T-helper 1 cell treated with Interleukin-12 subunit alpha and Interleukin-12 subunit beta and Interleukin-4 antibody, amounts not matched to agents 30 μg/mL and 1 μg/mL, for 36 hours (primary cell): Measurements from ENCODE around the gene CCND1.

Experiments
- H3K27ac Mint-ChIP-seq: one replicate; pipeline ENCODE4 v1.8.0; 2021; ENCODE audit warnings: mild to moderate bottlenecking, mixed read lengths
- H3K27me3 Mint-ChIP-seq: one replicate; pipeline ENCODE4 v1.8.0; 2021; ENCODE audit warnings: low read depth, mixed read lengths
- H3K36me3 Mint-ChIP-seq: one replicate; pipeline ENCODE4 v1.8.0; 2021; ENCODE audit warnings: low read depth, mixed read lengths
- H3K4me1 Mint-ChIP-seq: one replicate; pipeline ENCODE4 v1.8.0; 2021; ENCODE audit warnings: low read depth, mixed read lengths
- H3K4me3 Mint-ChIP-seq: one replicate; pipeline ENCODE4 v1.8.0; 2021; ENCODE audit warnings: mild to moderate bottlenecking, moderate library complexity, mixed read lengths
- H3K9me3 Mint-ChIP-seq: one replicate; pipeline ENCODE4 v1.8.0; 2021; ENCODE audit warnings: mixed read lengths

CCND1 gene

GRCh38 chr11:69660001-69660500 is 19.1 kb downstream of the CCND1 start:
- Mint-ChIP-seq H3K36me3 (peaks cover 3% of the 10 kb centered on the region), H3K27me3 (no peaks in the 10 kb centered on the region), H3K9me3 (no peaks in the 10 kb centered on the region), H3K4me3 (no peak overlapping the region), H3K27ac (no peak overlapping the region), H3K4me1 (no peaks in the 10 kb centered on the region)

GRCh38 chr11:69661413-69661715 is 20.4 kb downstream of the CCND1 start:
- H3K4me1 Mint-ChIP-seq, result no peaks in the 10 kb centered on the region
- no peaks in the 10 kb centered on the region for H3K27me3 Mint-ChIP-seq
- no peak overlapping the region for H3K4me3 Mint-ChIP-seq
- no peak overlapping the region for H3K27ac Mint-ChIP-seq
- H3K9me3 Mint-ChIP-seq, result no peaks in the 10 kb centered on the region
- H3K36me3 Mint-ChIP-seq, result peaks cover 3% of the 10 kb centered on the region

- Mint-ChIP-seq H3K36me3 (peaks cover 3% of the 10 kb centered on the region), H3K4me1 (no peaks in the 10 kb centered on the region), H3K9me3 (no peaks in the 10 kb centered on the region), H3K4me3 (no peak overlapping the region), H3K27me3 (no peaks in the 10 kb centered on the region), H3K27ac (no peak overlapping the region)
These were observed 21.2 kb downstream of the CCND1 start for GRCh38 chr11:69662021-69662698.

GRCh38 chr11:69662806-69663205 is 21.9 kb downstream of the CCND1 start:
- H3K36me3 Mint-ChIP-seq, result peaks cover 3% of the 10 kb centered on the region
- H3K27me3 Mint-ChIP-seq, result no peaks in the 10 kb centered on the region
- no peaks in the 10 kb centered on the region for H3K4me1 Mint-ChIP-seq
- H3K9me3 Mint-ChIP-seq, result no peaks in the 10 kb centered on the region
- H3K4me3 Mint-ChIP-seq, result no peak overlapping the region
- H3K27ac Mint-ChIP-seq, result no peak overlapping the region

GRCh38 chr11:69663326-69663725 is 22.4 kb downstream of the CCND1 start:
- Mint-ChIP-seq H3K9me3 (no peaks in the 10 kb centered on the region), H3K36me3 (peaks cover 3% of the 10 kb centered on the region), H3K27me3 (no peaks in the 10 kb centered on the region), H3K4me1 (no peaks in the 10 kb centered on the region), H3K4me3 (no peak overlapping the region), H3K27ac (no peak overlapping the region)

- Mint-ChIP-seq H3K27me3 (no peaks in the 10 kb centered on the region), H3K4me1 (no peaks in the 10 kb centered on the region), H3K9me3 (no peaks in the 10 kb centered on the region), H3K27ac (no peak overlapping the region), H3K4me3 (no peak overlapping the region), H3K36me3 (peaks cover 3% of the 10 kb centered on the region)
These were observed 23.3 kb downstream of the CCND1 start for GRCh38 chr11:69664103-69664775.

- Mint-ChIP-seq H3K4me1 (no peaks in the 10 kb centered on the region), H3K36me3 (peaks cover 3% of the 10 kb centered on the region), H3K27me3 (no peaks in the 10 kb centered on the region), H3K9me3 (no peaks in the 10 kb centered on the region), H3K27ac (no peak overlapping the region), H3K4me3 (no peak overlapping the region)
These were observed 23.9 kb downstream of the CCND1 start for GRCh38 chr11:69664901-69665300.

- H3K36me3 Mint-ChIP-seq, result peaks cover 10% of the 10 kb centered on the region
- peaks cover 5% of the 10 kb centered on the region for H3K4me1 Mint-ChIP-seq
- no peak overlapping the region for H3K27ac Mint-ChIP-seq
- H3K27me3 Mint-ChIP-seq, result no peaks in the 10 kb centered on the region
- H3K4me3 Mint-ChIP-seq, result no peak overlapping the region
- H3K9me3 Mint-ChIP-seq, result no peaks in the 10 kb centered on the region
These were observed 24.7 kb downstream of the CCND1 start for GRCh38 chr11:69665669-69666068.

GRCh38 chr11:69666261-69666660 is 25.3 kb downstream of the CCND1 start:
- Mint-ChIP-seq H3K9me3 (no peaks in the 10 kb centered on the region), H3K27me3 (no peaks in the 10 kb centered on the region), H3K4me1 (peaks cover 5% of the 10 kb centered on the region), H3K36me3 (peaks cover 11% of the 10 kb centered on the region), H3K4me3 (no peak overlapping the region), H3K27ac (no peak overlapping the region)

GRCh38 chr11:69666752-69667536 is 26.0 kb downstream of the CCND1 start:
- no peak overlapping the region for H3K4me3 Mint-ChIP-seq
- H3K4me1 Mint-ChIP-seq, result peaks cover 5% of the 10 kb centered on the region
- H3K27ac Mint-ChIP-seq, result no peak overlapping the region
- H3K36me3 Mint-ChIP-seq, result peaks cover 11% of the 10 kb centered on the region
- no peaks in the 10 kb centered on the region for H3K9me3 Mint-ChIP-seq
- H3K27me3 Mint-ChIP-seq, result no peaks in the 10 kb centered on the region

GRCh38 chr11:69667619-69668604 is 27.0 kb downstream of the CCND1 start:
- Mint-ChIP-seq H3K9me3 (no peaks in the 10 kb centered on the region), H3K27me3 (no peaks in the 10 kb centered on the region), H3K36me3 (peaks cover 11% of the 10 kb centered on the region), H3K4me1 (peaks cover 5% of the 10 kb centered on the region), H3K27ac (no peak overlapping the region), H3K4me3 (no peak overlapping the region)

GRCh38 chr11:69669486-69669885 is 28.5 kb downstream of the CCND1 start:
- peaks cover 15% of the 10 kb centered on the region for H3K4me1 Mint-ChIP-seq
- peaks cover 11% of the 10 kb centered on the region for H3K36me3 Mint-ChIP-seq
- no peak overlapping the region for H3K4me3 Mint-ChIP-seq

GRCh38 chr11:69670158-69670845 is 29.3 kb downstream of the CCND1 start:
- H3K9me3 Mint-ChIP-seq, result no peaks in the 10 kb centered on the region
- H3K4me1 Mint-ChIP-seq, result peaks cover 15% of the 10 kb centered on the region
- H3K27ac Mint-ChIP-seq, result no peak overlapping the region
- H3K4me3 Mint-ChIP-seq, result no peak overlapping the region
- H3K27me3 Mint-ChIP-seq, result no peaks in the 10 kb centered on the region
- H3K36me3 Mint-ChIP-seq, result peaks cover 11% of the 10 kb centered on the region

More at GRCh38 chr11:69669486-69669885, 28.5 kb downstream of the CCND1 start:
- Mint-ChIP-seq H3K27me3 (no peaks in the 10 kb centered on the region), H3K9me3 (no peaks in the 10 kb centered on the region), H3K27ac (no peak overlapping the region)
